ENCODE measurements around the gene GABBR2. TPM values are rescaled to one million over a fixed set of nuclear protein-coding genes. Genes with fewer than 3 reads are reported as not detected.

The GABBR2 gene
- total and polyA plus RNA-seq, 2 of the 8 experiments (the other 6 are each of a cell fraction or from before 2014, with no cell fraction given): 0.50 to 1.2 TPM

DNA sequence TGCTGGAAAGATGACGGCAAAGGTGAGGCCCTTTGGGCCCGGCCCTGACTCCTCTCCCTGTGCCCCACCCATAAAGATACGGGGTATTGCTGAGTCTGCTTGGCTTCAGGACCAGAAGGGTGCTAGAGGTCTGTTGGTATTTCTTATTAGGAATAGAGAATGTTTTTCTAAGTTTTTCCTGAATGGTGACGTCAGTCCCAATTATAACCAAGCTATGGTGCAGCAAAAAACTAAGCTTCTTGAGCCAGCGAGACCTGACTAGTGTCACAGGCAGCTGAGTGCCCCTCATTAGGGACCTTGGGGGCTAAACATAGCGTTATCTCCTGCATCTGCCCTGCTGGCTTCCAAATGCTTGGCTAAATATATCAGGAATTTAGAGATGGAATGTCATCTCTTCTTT is 302.3 kb downstream of the GABBR2 start (continued):
- TF ChIP-seq BCL11A (IDR thresholded peaks at IDR 0.05; ENCODE audit: low read depth in 2 of 2, low read length in 2 of 2): no peak
- no peak for TF ChIP-seq GTF2F1 (IDR thresholded peaks at IDR 0.05; ENCODE audit: borderline replicate concordance, low read depth, low read length)

Measured in H1 (cell line).